ENCODE measurements around the gene FKBP6. TPM values are rescaled to one million over a fixed set of nuclear protein-coding genes. Genes with fewer than 3 reads are reported as not detected.
A peak's percentile ranks its signal among the peaks of the same experiment; 100 is the strongest.
"Not testable (repeated sequence)": the region's sequence is repeated elsewhere in the genome, so short reads cannot be mapped to it uniquely, and the experiment has no call there.

FKBP6 gene
- total and polyA plus RNA-seq, 2 donors, result not detected

GRCh38 chr7:73354196-73354595 lies 26.2 kb downstream of the FKBP6 start:
- WGBS, result 87% methylated on average over 9 of the region's 9 CpGs

GRCh38 chr7:73354821-73355220 lies 26.9 kb downstream of the FKBP6 start:
- no peaks in the 10 kb centered on the region for H3K4me1 ChIP-seq (ENCODE audit: insufficient read depth)
- WGBS, result 83% methylated on average over 17 of the region's 17 CpGs
- H3K4me3 ChIP-seq (ENCODE audit: low read depth, low read length), result no peak overlapping the region
- no peak for DNase-seq (ENCODE audit: extremely low spot score)
- no peak overlapping the region for H3K27ac ChIP-seq (ENCODE audit: low read depth)
- no peaks in the 10 kb centered on the region for H3K36me3 ChIP-seq (ENCODE audit: insufficient read depth)

More at GRCh38 chr7:73354196-73354595, 26.2 kb downstream of the FKBP6 start:
- Histone ChIP-seq H3K4me3 (ENCODE audit: low read depth, low read length) (no peak overlapping the region), H3K4me1 (ENCODE audit: insufficient read depth) (no peaks in the 10 kb centered on the region), H3K27ac (ENCODE audit: low read depth) (no peak overlapping the region), H3K36me3 (ENCODE audit: insufficient read depth) (no peaks in the 10 kb centered on the region)
- no peak for DNase-seq (ENCODE audit: extremely low spot score)

GRCh38 chr7:73356159-73356558 lies 28.2 kb downstream of the FKBP6 start:
- WGBS, result 80% methylated on average over 5 of the region's 5 CpGs
- no peaks in the 10 kb centered on the region for H3K4me1 ChIP-seq (ENCODE audit: insufficient read depth)
- no peak overlapping the region for H3K4me3 ChIP-seq (ENCODE audit: low read depth, low read length)
- no peak for DNase-seq (ENCODE audit: extremely low spot score)
- H3K36me3 ChIP-seq (ENCODE audit: insufficient read depth), result no peaks in the 10 kb centered on the region
- H3K27ac ChIP-seq (ENCODE audit: low read depth), result no peak overlapping the region

- no peaks in the 10 kb centered on the region for H3K4me1 ChIP-seq (ENCODE audit: insufficient read depth)
- peak overlapping the region; percentile 22 for H3K4me3 ChIP-seq (ENCODE audit: low read depth, low read length)
- H3K27ac ChIP-seq (ENCODE audit: low read depth), result no peak overlapping the region
- no peaks in the 10 kb centered on the region for H3K36me3 ChIP-seq (ENCODE audit: insufficient read depth)
- no peak for DNase-seq (ENCODE audit: extremely low spot score)
- WGBS, result 78% methylated on average over 21 of the region's 21 CpGs
Observed at GRCh38 chr7:73358590-73359275, 30.8 kb downstream of the FKBP6 start.

GRCh38 chr7:73359306-73359705 lies 31.3 kb downstream of the FKBP6 start:
- H3K4me1 ChIP-seq (ENCODE audit: insufficient read depth), result no peaks in the 10 kb centered on the region
- WGBS, result 79% methylated on average over 11 of the region's 11 CpGs
- H3K27ac ChIP-seq (ENCODE audit: low read depth), result no peak overlapping the region
- no peak overlapping the region for H3K4me3 ChIP-seq (ENCODE audit: low read depth, low read length)
- DNase-seq (ENCODE audit: extremely low spot score), result no peak
- no peaks in the 10 kb centered on the region for H3K36me3 ChIP-seq (ENCODE audit: insufficient read depth)

GRCh38 chr7:73359746-73360375 lies 31.9 kb downstream of the FKBP6 start:
- DNase-seq (ENCODE audit: extremely low spot score), result no peak
- no peaks in the 10 kb centered on the region for H3K4me1 ChIP-seq (ENCODE audit: insufficient read depth)
- H3K4me3 ChIP-seq (ENCODE audit: low read depth, low read length), result no peak overlapping the region
- H3K36me3 ChIP-seq (ENCODE audit: insufficient read depth), result no peaks in the 10 kb centered on the region
- no peak overlapping the region for H3K27ac ChIP-seq (ENCODE audit: low read depth)
- 90% methylated on average over 13 of the region's 13 CpGs for WGBS

- not testable (repeated sequence) for H3K27ac ChIP-seq (ENCODE audit: low read depth); H3K4me3 ChIP-seq (ENCODE audit: low read depth, low read length); DNase-seq (ENCODE audit: extremely low spot score); H3K4me1 ChIP-seq (ENCODE audit: insufficient read depth); H3K36me3 ChIP-seq (ENCODE audit: insufficient read depth)
- 93% methylated on average over 1 of the region's 1 CpG for WGBS
Observed at GRCh38 chr7:73360590-73360989, 32.6 kb downstream of the FKBP6 start.

- WGBS, result 83% methylated on average over 28 of the region's 28 CpGs
- H3K36me3 ChIP-seq (ENCODE audit: insufficient read depth), result no peaks in the 10 kb centered on the region
- no peaks in the 10 kb centered on the region for H3K4me1 ChIP-seq (ENCODE audit: insufficient read depth)
- DNase-seq (ENCODE audit: extremely low spot score), result no peak
- H3K27ac ChIP-seq (ENCODE audit: low read depth), result no peak overlapping the region
- H3K4me3 ChIP-seq (ENCODE audit: low read depth, low read length), result no peak overlapping the region
Observed at GRCh38 chr7:73363225-73364005, 35.5 kb downstream of the FKBP6 start.

- Histone ChIP-seq H3K4me1 (ENCODE audit: insufficient read depth) (no peaks in the 10 kb centered on the region), H3K4me3 (ENCODE audit: low read depth, low read length) (no peak overlapping the region), H3K27ac (ENCODE audit: low read depth) (no peak overlapping the region), H3K36me3 (ENCODE audit: insufficient read depth) (no peaks in the 10 kb centered on the region)
- WGBS, result 55% methylated on average over 25 of the region's 25 CpGs
- DNase-seq (ENCODE audit: extremely low spot score), result no peak
Observed at GRCh38 chr7:73364006-73364728, 36.2 kb downstream of the FKBP6 start.

- WGBS, result 91% methylated on average over 11 of the region's 11 CpGs
- Histone ChIP-seq H3K4me1 (ENCODE audit: insufficient read depth) (no peaks in the 10 kb centered on the region), H3K36me3 (ENCODE audit: insufficient read depth) (no peaks in the 10 kb centered on the region), H3K27ac (ENCODE audit: low read depth) (no peak overlapping the region), H3K4me3 (ENCODE audit: low read depth, low read length) (no peak overlapping the region)
- no peak for DNase-seq (ENCODE audit: extremely low spot score)
Observed at GRCh38 chr7:73366127-73366526, 38.2 kb downstream of the FKBP6 start.

- Histone ChIP-seq H3K27ac (ENCODE audit: low read depth) (no peak overlapping the region), H3K36me3 (ENCODE audit: insufficient read depth) (no peaks in the 10 kb centered on the region), H3K4me3 (ENCODE audit: low read depth, low read length) (no peak overlapping the region), H3K4me1 (ENCODE audit: insufficient read depth) (no peaks in the 10 kb centered on the region)
- no peak for DNase-seq (ENCODE audit: extremely low spot score)
- WGBS, result 67% methylated on average over 12 of the region's 12 CpGs
Observed at GRCh38 chr7:73366990-73367389, 39.0 kb downstream of the FKBP6 start.

- DNase-seq (ENCODE audit: extremely low spot score), result no peak
- 85% methylated on average over 11 of the region's 11 CpGs for WGBS
- Histone ChIP-seq H3K27ac (ENCODE audit: low read depth) (no peak overlapping the region), H3K36me3 (ENCODE audit: insufficient read depth) (no peaks in the 10 kb centered on the region), H3K4me1 (ENCODE audit: insufficient read depth) (no peaks in the 10 kb centered on the region), H3K4me3 (ENCODE audit: low read depth, low read length) (no peak overlapping the region)
Observed at GRCh38 chr7:73369009-73369408, 41.0 kb downstream of the FKBP6 start.

- H3K27ac ChIP-seq (ENCODE audit: low read depth), result no peak overlapping the region
- 90% methylated on average over 9 of the region's 9 CpGs for WGBS
- H3K4me1 ChIP-seq (ENCODE audit: insufficient read depth), result no peaks in the 10 kb centered on the region
- H3K36me3 ChIP-seq (ENCODE audit: insufficient read depth), result no peaks in the 10 kb centered on the region
- H3K4me3 ChIP-seq (ENCODE audit: low read depth, low read length), result no peak overlapping the region
- DNase-seq (ENCODE audit: extremely low spot score), result no peak
Observed at GRCh38 chr7:73369622-73370021, 41.7 kb downstream of the FKBP6 start.
